OCI-LY7 (cell line): ENCODE data around the gene ZNF292. TPM values are rescaled to one million over a fixed set of nuclear protein-coding genes. Genes with fewer than 3 reads are reported as not detected.
"Not testable (repeated sequence)": the region's sequence is repeated elsewhere in the genome, so short reads cannot be mapped to it uniquely, and the experiment has no call there.

Experiments
- BruUV-seq: library from RNA; stranded (reverse); fragments of 400-500 nt; replicated peaks from 2 replicates; lab custom pipeline; 2021; lab: Mats Ljungman, UMichigan
- CTCF ChIA-PET: fragments of 300-600 bp; sonication (Branson Sonifier 250); formaldehyde crosslinking; loops from one replicate; lab custom pipeline; 2022; ENCODE audit warnings: antibody characterized with exemption; ENCODE audit not compliant: unreplicated experiment; lab: Charles Lee
- POLR2A ChIA-PET: fragments of 300-600 bp; sonication (Branson Sonifier 250); formaldehyde crosslinking; loops from one replicate; lab custom pipeline; 2022; ENCODE audit warnings: antibody characterized with exemption; lab: Charles Lee
- DNase-seq: peaks from one replicate; pipeline ENCODE4 v3.0.0-alpha.2; 2015; ENCODE audit warnings: low spot score
- H2AFZ ChIP-seq: fragments of 200-600 bp; sonication (generic), shearing (Covaris generic); 2 replicates; pipeline ENCODE4 v1.6.1; 2014; ENCODE audit warnings: mild to moderate bottlenecking, antibody characterized with exemption, low read length, moderate library complexity
- H3K27ac ChIP-seq: fragments of 200-600 bp; sonication (generic); 2 replicates; pipeline ENCODE4 v1.5.1; 2014; ENCODE audit warnings: mixed run types, low read depth, mild to moderate bottlenecking, moderate library complexity, low read length, inconsistent platforms; ENCODE audit not compliant: poor library complexity, severe bottlenecking
- H3K36me3 ChIP-seq: fragments of 200-600 bp; sonication (generic); 2 replicates; pipeline ENCODE4 v1.6.1; 2014; ENCODE audit warnings: mild to moderate bottlenecking, antibody characterized with exemption, low read length, moderate library complexity, mixed read lengths; ENCODE audit not compliant: insufficient read depth
- H3K4me1 ChIP-seq: fragments of 200-600 bp; sonication (generic); 2 replicates; pipeline ENCODE4 v1.5.1; 2014; ENCODE audit warnings: mild to moderate bottlenecking, low read length; ENCODE audit not compliant: insufficient read depth, poor library complexity, severe bottlenecking
- H3K4me2 ChIP-seq: fragments of 200-600 bp; sonication (generic); 2 replicates; pipeline ENCODE4 v1.6.1; 2014; ENCODE audit warnings: mild to moderate bottlenecking, low read length
- H3K4me3 ChIP-seq: fragments of 200-600 bp; sonication (generic); 2 replicates; pipeline ENCODE4 v1.5.1; 2014; ENCODE audit warnings: mild to moderate bottlenecking, low read depth, low read length; ENCODE audit not compliant: poor library complexity, severe bottlenecking
- H3K79me2 ChIP-seq: fragments of 200-600 bp; sonication (generic); 2 replicates; pipeline ENCODE4 v1.6.1; 2016; ENCODE audit warnings: low read depth, mild to moderate bottlenecking, low read length, moderate library complexity, mixed read lengths; ENCODE audit not compliant: insufficient read depth
- H3K9me2 ChIP-seq: fragments of 200-600 bp; sonication (generic); 2 replicates; pipeline ENCODE4 v1.6.1; 2016; ENCODE audit warnings: mild to moderate bottlenecking, low read length, mixed read lengths; ENCODE audit not compliant: insufficient read depth
- H3K9me3 ChIP-seq: fragments of 200-600 bp; sonication (generic); 2 replicates; pipeline ENCODE4 v1.6.1; 2014; ENCODE audit warnings: mild to moderate bottlenecking, mixed run types, low read length, mixed read lengths
- H4K20me1 ChIP-seq: fragments of 200-600 bp; sonication (generic); 2 replicates; pipeline ENCODE4 v1.6.1; 2014; ENCODE audit warnings: mild to moderate bottlenecking, antibody characterized with exemption, low read length, moderate library complexity, mixed read lengths; ENCODE audit not compliant: insufficient read depth
- EZH2phosphoT487 ChIP-seq: fragments of 200-600 bp; sonication (generic); IDR thresholded peaks from 2 replicates; pipeline ENCODE4 v1.6.1; 2018; ENCODE audit warnings: low read depth, borderline replicate concordance, mild to moderate bottlenecking, mixed run types, antibody characterized with exemption, low read length, moderate library complexity, mixed read lengths
- intact Hi-C: fragments of 100-400 bp; cut with micrococcal nuclease; formaldehyde crosslinking; loops from one replicate; pipeline ENCODE4 v1.10.0; 2022; ENCODE audit not compliant: unreplicated experiment
- total RNA-seq, 2 experiments: library from RNA; depleted of rRNA in 1 of 2; stranded (reverse); fragments of >200 nt in 1 of 2; shearing (Covaris generic) in 1 of 2; gene quantifications; 2 replicates each; pipeline ENCODE4 v1.2.3, GENCODE V29; 2014 to 2022
- TF ChIP-seq, protein P1 (sequence below): fragments of 200-600 bp; sonication (generic); conservative IDR thresholded peaks from 2 replicates; pipeline ENCODE4 v1.5.1; 2014; ENCODE audit warnings: mild to moderate bottlenecking, antibody characterized with exemption, low read length, moderate library complexity, mixed read lengths

Gene ZNF292
- total RNA-seq, 2 experiments from 2014 or later, result 18.7 to 53.7 TPM

DNA sequence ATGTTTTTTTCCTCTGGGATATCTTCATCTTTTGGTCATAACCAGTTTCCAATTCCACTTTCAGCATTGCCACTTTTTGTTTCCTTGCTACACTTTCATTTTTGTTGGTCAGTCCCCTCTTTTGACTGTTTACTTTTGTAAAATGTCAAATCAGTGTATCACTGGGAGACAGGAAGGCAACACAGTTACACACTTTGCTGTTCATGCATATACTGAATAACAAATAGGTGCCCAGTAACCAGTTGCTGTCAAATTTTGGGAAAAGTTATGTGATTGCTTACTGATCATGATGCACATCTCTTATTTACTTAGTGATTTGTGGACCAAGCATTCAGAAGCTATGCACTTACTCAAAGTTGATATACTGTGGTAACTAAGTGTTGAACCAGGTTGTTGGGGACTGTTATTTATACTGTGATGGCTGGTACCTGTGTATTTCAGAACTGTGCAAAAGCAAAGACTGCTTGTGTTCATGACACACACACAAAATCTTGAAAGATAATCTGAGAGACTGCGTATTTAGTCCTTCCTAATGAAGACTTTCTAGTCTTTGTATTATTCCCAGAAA is 41.0 kb downstream of the ZNF292 start:
- H3K4me3 ChIP-seq, result no peak overlapping the region
- no peak for TF ChIP-seq EZH2phosphoT487
- TF ChIP-seq, protein P1, sequence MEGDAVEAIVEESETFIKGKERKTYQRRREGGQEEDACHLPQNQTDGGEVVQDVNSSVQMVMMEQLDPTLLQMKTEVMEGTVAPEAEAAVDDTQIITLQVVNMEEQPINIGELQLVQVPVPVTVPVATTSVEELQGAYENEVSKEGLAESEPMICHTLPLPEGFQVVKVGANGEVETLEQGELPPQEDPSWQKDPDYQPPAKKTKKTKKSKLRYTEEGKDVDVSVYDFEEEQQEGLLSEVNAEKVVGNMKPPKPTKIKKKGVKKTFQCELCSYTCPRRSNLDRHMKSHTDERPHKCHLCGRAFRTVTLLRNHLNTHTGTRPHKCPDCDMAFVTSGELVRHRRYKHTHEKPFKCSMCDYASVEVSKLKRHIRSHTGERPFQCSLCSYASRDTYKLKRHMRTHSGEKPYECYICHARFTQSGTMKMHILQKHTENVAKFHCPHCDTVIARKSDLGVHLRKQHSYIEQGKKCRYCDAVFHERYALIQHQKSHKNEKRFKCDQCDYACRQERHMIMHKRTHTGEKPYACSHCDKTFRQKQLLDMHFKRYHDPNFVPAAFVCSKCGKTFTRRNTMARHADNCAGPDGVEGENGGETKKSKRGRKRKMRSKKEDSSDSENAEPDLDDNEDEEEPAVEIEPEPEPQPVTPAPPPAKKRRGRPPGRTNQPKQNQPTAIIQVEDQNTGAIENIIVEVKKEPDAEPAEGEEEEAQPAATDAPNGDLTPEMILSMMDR, result no peak
- intact Hi-C loops, result no loop called here
- no peak for DNase-seq
- no peaks in the 10 kb centered on the region for H3K9me2 ChIP-seq
- ChIA-PET POLR2A (no interaction called here), CTCF (no interaction called here)
- no TSS peak for BruUV-seq
- no peak overlapping the region for H2AFZ ChIP-seq
- H3K4me1 ChIP-seq, result peaks cover 11% of the 10 kb centered on the region
- peaks cover 87% of the 10 kb centered on the region; the same call in 1 of the 2 replicates for H3K79me2 ChIP-seq
- no peak overlapping the region for H3K4me2 ChIP-seq
- H4K20me1 ChIP-seq, result peaks cover 10% of the 10 kb centered on the region; the same call in 1 of the 2 replicates
- no peak overlapping the region for H3K27ac ChIP-seq
- no peaks in the 10 kb centered on the region for H3K9me3 ChIP-seq
- peaks cover 4% of the 10 kb centered on the region; the same call in 1 of the 2 replicates for H3K36me3 ChIP-seq

DNA sequence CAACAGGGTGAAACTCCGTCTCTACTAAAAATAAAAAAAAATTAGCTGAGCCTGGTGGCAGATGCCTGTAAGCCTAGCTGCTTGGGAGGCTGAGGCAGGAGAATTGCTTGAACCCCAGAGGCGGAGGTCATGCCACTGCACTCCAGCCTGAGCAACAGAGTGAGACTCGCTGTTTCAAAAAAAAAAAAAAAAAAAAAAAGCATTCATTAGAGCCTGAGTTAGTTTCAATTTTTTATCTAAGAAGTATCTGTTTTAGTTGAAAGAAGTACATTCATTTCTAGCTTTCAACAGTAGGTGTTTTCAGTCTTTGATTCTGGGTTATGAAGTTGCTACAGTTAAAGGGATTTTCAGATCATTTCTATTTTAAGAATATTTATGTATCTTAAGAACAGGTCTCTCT is 42.2 kb downstream of the ZNF292 start:
- no TSS peak for BruUV-seq
- Histone ChIP-seq H4K20me1 (peaks cover 9% of the 10 kb centered on the region; the same call in 1 of the 2 replicates), H3K9me2 (no peaks in the 10 kb centered on the region), H3K4me1 (peaks cover 11% of the 10 kb centered on the region), H3K79me2 (peaks cover 88% of the 10 kb centered on the region; the same call in 1 of the 2 replicates), H3K4me2 (no peak overlapping the region), H3K4me3 (no peak overlapping the region), H3K36me3 (peaks cover 9% of the 10 kb centered on the region; the same call in 1 of the 2 replicates), H3K9me3 (no peaks in the 10 kb centered on the region), H3K27ac (no peak overlapping the region), H2AFZ (no peak overlapping the region)
- POLR2A ChIA-PET, result interaction anchor here (0.6 to 1.9 kb wide), 5 partner anchors 10 to 451 kb away, joined by 3 to 8 read pairs (median 6); no protein-coding TSS in a partner anchor
- no peak for DNase-seq
- intact Hi-C loops, result no loop called here
- no peak for TF ChIP-seq EZH2phosphoT487
- TF ChIP-seq, protein P1, result no peak
- CTCF ChIA-PET, result no interaction called here

DNA sequence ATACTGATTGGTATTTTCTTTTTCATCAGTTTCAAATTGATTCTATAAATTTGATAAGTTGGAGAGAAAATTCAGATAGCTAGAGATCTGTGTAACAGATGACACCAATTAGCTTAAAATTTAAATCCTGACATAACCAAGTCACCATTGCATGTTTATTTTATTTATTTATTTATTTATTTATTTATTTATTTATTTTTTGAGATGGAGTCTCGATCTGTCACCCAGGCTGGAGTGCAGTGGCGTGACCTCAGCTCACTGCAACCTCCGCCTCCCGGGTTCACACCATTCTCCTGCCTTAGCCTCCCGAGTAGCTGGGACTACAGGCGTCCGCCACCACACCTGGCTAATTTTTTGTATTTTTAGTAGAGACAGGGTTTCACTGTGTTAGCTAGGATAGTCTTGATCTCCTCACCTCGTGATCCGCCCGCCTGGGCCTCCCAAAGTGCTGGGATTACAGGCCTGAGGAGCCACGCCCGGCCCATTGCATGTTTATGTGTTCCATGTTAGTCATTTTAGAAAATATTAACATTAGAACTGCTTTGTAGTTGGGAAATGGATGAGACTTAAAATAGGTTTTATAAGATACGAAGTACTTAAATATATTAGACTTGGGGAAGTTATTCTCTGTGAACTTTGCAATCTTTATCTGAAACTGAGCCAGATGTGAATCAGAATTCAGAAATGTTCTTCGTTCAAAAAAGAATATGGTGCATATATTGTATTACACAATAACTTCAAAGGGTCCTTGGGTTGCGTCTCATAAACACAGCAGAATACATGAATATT is 42.9 kb downstream of the ZNF292 start:
- peaks cover 85% of the 10 kb centered on the region; the same call in 1 of the 2 replicates for H3K79me2 ChIP-seq
- H3K4me2 ChIP-seq, H3K9me2 ChIP-seq, H3K27ac ChIP-seq, H4K20me1 ChIP-seq, intact Hi-C loops, H3K4me3 ChIP-seq, CTCF ChIA-PET, H3K36me3 ChIP-seq, DNase-seq, BruUV-seq, H3K9me3 ChIP-seq, H2AFZ ChIP-seq: not testable (repeated sequence)
- POLR2A ChIA-PET, result interaction anchor here (0.6 to 1.9 kb wide), 5 partner anchors 10 to 450 kb away, joined by 3 to 8 read pairs (median 6); no protein-coding TSS in a partner anchor
- peaks cover 11% of the 10 kb centered on the region for H3K4me1 ChIP-seq
